Suppressor macrophage treated with lipopolysaccharide for 1 hour (primary cell): Measurements from ENCODE around the gene PCNA.
A peak's percentile ranks its signal among the peaks of the same experiment; 100 is the strongest.

ENCODE experiments used
- DNase-seq, 3 donors: peaks; one replicate each; pipeline ENCODE4 v3.0.0-alpha.2; 2020 to 2022

The PCNA gene

DNA sequence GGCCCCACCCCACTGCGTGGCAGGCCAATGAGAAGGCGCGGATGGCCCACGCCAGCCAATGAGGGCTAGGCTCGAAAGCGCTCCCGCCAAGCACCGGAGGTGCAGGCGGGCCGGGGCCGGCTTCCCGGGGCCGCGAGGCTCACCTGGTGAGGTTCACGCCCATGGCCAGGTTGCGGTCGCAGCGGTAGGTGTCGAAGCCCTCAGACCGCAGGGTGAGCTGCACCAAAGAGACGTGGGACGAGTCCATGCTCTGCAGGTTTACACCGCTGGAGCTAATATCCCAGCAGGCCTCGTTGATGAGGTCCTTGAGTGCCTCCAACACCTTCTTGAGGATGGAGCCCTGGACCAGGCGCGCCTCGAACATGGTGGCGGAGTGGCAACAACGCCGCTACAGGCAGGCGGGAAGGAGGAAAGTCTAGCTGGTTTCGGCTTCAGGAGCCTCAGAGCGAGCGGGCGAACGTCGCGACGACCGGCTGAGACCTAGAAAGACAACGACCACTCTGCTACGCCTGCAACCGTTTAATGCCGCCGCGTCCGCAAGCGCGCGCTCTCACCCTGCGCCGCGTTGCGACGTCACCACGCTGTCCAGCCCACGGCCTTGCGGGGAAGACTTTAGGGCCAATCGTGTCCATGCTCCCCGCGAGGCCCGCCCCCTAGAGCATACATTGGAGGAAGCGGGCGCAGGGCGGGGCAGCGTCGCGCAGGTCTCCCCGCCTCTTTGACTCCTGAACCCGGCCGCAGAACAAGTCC lies at the start of gene PCNA:
Gene PCNA (minus strand): TSS at position 524 of the 750 bp plus-strand sequence. CDS start 160 bp downstream, at position 364.
- DNase-seq: peak; percentile 97 to 98 (median 98)

DNA sequence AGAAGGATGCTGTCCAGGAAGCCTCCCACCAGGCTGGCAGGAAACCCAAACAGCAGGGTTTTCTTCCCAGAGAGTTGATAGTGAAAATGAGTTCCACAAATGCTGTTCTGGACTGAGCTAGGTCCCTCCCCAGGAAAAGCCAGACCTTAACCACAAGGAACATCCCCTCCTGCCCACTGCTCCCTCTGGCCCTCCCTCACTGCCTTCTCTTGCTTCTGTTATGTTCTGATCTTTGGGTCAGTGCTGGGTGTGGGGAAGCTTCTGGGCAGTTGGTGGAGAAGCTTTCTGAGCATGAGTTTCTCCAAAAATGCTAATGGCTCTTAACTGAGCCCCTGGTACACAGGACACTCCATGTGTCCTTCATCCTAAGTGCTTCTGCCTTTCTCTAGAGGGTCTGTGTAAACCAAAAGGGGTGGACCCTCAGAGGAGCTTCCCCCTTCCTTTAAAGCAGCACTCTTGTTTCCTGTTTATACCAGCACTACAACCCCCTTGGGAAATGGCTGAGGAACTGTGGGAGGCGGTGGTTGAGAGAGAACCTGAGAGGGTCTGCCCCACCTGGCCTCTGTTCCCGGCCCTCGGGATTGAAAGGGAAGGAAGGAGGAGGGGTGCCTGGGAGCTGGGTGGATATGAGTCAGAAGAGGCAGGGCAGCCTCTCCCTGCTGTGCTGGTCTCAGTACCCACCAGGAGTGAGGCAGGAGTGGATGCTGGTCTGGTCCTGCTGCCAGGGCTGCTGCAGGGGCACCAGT lies 49.1 kb upstream of the PCNA start:
- DNase-seq: peak; percentile 47 to 63 (median 62)

DNA sequence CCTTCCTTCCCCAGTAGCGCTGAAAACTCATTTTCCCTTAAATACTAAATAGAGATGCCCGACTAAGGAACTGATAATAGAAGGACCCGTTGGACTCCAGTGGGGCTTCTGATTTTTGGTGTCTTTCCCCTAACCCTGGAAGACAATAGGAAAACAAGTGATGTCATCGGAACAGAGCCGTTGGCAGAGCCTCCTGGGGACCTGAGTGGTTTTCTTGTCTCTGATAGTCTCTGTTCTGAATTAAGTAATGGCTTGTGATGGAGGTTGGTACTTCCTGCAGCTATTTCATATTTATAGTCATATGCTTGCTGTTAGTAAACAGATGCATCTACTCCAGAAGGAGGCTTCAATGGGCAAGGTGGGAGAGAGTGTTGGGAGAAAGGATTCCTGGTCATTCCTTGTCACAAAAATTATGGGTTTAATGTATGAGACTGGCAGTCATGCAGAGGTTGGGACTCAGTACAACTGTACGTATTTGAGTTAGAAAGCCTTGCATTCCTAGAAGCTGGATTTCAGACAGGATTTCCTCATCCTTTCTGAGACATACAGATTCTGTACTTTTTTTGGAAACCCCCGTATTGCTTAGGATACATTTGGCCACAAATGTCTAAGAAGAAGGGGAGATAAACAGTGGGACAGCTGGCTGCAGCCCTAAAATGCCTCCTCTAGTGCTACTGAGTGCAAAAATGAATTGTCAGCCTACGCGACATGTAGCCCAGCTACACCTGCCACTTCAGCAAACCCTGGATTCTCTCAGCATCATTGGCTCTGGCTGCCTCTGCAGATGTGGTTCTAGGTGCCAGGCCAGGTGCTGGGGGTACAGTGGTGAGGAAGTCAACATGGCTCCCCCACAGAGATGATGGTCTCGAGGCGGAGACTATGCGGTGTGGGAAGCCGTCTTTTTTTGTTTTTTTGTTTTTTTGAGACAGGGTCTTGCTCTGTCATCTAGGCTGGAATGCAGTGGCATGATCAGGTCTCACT lies 45.2 kb upstream of the PCNA start:
- peak; percentile 53 to 71 (median 62) for DNase-seq

DNA sequence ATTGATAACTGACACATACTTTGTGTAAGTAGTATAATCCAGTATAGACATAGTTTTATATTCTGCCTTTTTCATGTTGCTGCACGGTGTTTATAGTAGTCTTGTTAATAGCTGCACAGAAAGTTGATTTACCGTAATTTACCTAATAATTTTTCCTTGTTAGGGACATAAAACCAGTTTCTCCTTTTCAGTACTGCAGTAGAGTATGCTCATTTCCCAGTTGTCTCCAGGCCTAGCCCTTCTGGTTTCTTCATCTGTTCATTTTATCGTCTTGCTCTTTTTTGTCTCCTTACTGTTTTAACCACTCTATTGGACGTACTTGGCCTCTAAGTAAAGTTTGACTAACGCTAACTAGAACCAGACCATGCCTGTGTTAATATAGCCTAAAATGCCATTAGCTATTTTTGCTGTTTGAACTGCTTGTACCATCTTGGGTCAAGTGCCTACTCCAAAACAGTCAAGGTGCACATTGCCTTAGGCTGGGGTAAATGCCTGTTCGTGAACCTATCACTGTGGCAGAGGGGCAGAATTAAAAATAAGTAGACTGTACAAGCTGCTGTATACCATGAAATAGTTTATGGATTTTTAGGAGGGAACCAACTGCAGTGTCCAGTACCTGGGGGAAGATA lies 41.9 kb upstream of the PCNA start:
- DNase-seq: no peak

DNA sequence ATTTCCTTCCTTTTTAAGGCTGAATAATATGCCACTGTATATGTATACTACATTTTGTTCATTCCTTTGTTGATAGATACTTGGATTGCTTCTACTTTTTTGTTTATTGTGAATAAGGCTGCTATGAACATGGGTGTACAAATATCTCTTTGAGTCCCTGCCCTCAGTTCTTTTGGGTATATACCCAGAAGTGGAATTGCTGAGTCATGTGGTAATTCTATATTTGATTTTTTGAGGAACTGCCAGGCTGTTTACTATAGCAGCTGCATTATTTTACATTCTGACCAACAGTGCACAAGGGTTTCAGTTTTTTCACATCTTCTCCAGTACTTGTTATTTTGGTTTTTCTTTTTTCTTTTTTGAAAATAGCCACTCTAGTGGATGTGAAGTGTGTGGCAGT lies 41.1 kb upstream of the PCNA start:
- peak in 2 of 3 donors; percentile 46 to 65 for DNase-seq

DNA sequence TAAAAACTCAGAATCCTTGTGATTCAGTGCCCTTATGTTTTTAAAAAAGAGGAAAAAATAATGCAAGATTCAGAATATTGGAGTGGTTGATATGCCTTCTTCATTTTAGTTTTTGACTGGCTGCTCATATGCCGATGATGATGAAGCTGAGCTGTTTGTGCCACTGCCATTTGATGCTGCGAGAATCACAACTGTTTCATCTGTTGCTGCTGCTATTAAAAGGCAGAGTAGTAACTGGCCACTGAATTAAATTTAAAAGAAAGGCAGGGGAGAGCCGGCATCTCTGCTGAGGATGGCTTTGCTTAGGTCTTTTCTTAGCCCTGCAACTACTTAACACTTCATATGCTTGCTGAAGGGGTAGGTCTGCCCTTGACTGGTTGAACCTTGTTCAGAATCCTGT lies 40.2 kb upstream of the PCNA start:
- no peak for DNase-seq

DNA sequence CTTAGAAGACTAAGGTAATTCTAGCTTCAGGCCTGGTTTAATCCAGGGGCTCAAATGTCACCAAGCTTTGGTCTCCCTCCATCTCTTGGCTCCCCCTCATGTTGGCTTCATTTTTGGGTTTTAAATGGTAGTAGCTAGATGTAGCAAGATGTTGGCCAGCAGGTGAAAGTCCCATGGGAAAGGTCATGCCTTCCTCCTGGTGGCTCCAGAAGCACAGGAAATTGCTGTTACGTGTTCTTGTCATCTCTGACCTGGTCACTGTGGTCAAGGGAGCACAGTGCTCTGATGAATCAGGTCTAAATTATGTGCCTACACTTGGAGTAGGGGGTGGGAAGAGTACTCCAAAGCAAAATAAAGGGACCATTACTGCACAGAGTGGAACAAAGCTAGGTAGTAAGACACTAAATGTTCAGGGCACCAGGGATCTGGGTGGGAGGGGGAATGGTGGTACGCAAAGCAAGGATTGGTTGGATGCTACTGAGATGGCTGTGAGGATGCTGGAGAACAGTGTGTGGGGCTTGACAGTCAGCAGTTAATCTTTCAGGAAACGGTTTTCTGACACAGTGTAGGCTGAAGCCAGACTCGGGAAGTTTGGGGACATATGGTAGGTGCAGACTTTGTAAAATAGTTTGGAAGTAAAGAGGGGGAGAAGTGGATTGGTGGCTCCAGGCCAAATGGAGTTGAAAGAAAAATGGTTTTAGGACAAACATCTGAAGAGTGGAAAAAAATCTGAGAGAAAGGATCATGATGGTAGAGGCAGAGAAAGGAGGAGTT lies 37.1 kb upstream of the PCNA start:
- DNase-seq: no peak

DNA sequence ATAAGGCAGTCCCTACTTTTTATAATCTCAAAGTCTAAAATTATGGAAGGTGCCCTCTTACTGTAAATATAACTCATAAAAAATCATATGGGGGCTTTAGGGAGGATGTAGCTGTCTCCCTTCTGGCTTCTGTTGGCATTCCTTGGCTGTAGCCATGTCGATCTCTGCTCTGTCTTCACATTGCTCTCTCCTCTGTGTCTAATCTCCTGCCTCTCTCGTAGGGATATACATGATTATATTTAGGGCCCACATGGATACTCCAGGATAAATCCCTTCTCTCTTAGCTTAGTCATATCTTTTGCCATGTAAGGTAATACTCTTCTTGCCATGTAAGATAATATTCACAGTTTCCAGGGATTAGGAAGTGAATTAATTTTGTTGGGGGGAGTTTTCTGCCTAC lies 35.6 kb upstream of the PCNA start:
- no peak for DNase-seq

DNA sequence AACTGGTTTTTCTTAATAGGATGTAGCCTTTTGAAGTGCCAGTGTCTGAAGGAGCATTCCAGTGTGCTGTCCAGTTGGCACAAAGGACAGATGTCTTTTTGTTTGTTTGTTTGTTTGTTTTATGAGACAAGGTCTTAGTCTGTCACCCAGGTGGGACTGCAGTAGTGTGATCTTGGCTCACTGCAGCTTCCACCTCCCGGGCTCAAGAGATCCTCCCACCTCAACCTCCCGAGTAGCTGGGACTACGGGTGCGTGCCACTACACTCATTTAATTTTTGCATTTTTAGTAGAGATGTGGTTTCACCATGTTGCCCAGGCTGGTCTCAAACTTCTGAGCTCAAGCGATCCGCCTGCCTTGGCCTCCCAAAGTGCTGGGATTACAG lies 34.8 kb upstream of the PCNA start:
- no peak for DNase-seq

DNA sequence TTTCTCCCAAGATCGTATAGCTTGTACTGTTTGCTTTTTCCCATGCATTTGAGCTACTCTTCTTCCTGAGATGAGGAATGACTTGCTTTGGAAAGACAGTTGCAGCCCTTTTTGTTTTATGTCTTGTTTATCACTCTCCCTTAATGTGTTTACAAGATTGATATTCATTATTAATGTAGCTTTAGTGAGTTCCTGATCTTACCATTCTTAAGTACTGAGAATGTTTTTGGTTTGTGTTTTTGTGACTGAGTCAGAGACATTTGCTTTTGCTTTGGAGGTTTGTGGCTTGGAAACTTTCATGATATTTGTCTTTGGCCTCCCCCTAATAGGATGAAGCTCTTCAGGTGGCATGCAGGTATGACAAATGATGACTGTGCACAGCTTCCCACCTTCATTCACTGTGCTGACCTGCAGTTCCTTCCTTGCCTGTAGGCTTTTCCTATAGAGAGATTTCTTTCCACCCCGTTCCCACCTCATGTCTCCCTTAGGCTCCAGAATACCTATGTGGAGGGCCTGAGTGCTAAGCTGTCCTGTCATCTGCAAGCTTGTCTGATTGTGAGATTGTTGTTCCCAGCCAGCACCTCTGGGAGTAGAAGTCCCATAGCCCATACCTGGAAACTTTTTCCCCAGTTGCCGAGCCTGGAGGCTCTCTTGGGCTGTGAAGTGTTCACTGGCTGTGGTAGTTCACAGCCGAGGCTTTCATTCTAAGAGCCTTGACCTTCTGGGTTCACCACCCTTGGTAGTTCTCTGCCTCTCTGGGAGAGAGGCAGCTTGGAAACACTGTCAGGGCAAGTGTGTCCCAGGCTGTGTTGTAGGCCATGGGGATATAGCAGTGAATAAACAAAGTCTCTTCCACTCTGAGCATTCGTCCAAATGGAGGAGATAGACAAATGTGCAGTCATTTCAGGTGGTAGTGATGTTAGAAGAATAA lies 34.1 kb upstream of the PCNA start:
- no peak for DNase-seq

DNA sequence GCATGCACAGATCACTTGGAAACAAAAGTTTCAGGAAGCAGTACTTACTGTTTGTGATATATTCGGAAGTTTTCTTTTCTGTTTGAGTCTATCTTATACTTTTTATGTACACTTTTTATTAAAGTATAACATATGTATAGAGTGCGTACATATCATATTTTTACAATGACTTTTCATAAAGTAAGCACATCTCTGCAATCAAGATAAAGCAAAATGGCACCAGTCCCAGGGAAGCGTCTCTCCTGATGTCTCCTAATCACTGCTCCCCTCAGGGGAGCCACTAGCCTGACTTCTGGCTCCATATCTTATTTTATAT lies 33.4 kb upstream of the PCNA start:
- DNase-seq: no peak

DNA sequence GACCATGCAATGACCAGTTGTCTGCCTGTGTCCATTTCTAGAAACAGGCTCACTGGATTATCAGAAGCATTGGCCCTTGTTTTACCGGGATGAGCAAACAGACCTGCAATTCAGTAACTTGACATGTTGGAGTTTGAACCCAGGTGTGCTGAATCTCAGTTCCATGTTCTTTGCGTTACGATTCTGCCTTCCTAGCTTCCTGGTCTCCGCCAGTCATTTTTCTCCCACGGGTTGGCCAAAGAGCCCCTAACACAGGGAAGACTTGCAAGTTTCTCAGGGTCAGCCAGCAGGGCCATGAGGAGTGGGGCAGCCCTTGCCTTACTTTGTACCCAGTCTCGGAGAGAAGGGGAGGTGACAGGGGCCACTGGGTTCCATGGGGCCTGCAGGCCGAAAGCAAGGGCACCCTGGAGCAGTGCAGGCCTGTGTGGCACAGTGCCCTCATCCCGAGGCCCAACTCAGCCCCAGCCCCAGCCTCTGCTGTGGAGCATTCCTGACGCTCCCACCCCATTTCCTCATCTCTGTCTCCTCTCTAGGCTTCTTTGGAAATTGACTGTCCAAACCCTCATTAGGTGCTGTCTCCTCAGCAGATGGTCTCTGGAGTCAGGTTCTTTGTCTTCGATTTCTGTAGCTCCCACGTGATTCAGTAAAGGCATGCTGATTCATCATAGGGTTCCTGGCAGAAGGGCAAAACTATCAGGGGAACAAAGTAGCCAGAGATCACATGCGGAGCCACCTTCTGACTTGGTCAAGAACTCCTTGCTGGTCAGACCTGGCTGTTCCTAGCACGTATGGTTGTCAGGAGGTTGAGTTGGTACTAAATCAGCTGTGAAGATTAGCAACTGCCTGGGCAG lies 30.7 kb upstream of the PCNA start:
- DNase-seq: peak in 2 of 3 donors; percentile 20 to 41

DNA sequence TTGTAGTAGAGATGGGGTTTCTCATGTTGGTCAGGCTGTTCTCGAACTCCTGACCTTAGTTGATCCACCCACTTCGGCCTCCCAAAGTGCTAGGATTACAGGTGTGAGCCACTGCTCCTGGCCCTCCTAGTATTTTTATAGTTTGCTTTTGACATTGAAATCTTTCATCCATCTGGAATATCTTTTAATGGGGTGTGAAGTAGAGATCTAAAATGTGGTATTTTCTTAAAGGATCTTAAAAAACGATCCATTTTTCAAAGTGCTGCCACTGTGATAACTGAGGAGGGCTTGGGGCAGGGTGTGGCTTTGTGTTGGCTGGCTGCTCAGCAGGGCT lies 30.1 kb upstream of the PCNA start:
- DNase-seq: no peak

DNA sequence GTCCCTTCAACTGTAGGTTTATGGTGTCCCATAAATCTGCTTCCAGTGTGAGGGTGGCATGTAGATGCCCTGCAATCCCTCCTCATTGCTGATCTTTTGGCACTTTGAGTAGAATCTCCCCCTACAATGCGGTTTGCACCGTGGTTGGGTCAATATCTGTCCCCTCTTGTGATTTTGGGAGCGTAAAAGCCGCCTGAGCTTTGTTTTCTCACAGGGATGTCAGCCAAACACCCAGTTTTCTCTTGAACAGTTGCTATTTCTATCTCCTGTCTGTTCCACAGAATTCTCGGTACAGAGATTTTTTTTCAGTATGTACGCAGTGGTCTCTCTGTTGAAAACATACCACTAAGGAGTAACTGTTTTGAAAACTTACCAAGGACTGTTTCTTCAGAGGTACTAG lies 28.8 kb upstream of the PCNA start:
- DNase-seq: no peak

DNA sequence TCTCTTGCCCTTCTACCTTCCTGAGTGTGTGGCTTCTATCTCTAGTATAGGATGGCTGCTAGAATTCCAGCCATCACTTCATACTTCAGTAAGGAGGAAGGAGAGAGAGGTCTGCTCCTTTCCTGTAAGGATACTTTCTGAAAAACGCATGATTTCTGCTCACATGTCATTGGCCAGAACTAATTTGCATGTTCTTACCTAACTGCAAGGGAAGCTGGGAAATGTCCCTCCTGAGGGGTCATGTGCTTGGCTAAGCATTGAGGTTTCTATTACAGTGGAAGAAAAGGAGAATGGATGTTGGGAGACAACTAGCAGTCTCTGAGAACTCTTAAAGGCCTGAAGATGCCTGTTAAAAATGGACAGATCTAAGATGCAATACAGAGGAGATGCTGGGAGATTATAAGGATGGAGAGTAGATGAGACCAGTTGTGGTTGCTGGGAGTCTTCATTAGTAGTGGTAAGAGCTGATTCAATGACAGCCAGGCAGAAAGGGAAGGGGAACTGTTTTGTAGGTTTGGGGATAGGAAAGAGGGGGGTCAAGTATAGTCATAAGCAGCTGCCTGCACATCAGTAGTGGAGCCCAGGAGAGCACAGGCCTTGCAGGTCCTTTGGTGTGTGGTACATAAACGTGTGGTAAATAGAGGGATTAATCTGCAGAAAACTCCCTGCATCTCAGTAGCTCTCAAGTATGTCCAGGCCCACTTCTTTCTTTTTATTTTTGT lies 27.3 kb upstream of the PCNA start:
- DNase-seq: peak; percentile 58 to 71 (median 70)

DNA sequence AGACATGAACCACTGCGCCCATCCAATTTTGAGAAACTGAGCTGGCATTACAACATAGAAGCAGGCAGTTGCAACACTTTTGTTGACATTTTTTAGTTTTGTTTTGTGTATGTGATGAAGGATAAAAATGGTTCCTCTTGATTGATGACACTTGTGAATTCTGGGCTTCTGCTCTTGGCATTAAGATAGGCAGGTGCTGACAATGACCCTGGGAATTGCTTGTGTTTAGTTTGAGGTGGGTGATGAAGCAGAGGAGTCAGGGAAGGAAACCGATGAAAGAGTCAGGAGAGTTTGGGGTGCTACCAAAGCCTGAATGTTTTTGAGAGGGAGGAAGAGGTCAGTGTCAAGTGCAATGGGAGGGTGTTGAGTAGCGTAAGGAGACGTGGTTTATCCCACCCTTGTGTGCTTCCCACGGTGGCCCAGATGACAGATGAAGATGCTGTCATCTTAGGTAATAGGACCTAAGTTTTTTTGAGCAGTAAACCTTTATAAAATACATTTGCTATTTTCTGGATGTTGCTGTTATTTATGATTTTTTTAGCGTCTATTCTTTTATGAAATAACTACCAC lies 26.4 kb upstream of the PCNA start:
- peak; percentile 19 to 57 (median 39) for DNase-seq

DNA sequence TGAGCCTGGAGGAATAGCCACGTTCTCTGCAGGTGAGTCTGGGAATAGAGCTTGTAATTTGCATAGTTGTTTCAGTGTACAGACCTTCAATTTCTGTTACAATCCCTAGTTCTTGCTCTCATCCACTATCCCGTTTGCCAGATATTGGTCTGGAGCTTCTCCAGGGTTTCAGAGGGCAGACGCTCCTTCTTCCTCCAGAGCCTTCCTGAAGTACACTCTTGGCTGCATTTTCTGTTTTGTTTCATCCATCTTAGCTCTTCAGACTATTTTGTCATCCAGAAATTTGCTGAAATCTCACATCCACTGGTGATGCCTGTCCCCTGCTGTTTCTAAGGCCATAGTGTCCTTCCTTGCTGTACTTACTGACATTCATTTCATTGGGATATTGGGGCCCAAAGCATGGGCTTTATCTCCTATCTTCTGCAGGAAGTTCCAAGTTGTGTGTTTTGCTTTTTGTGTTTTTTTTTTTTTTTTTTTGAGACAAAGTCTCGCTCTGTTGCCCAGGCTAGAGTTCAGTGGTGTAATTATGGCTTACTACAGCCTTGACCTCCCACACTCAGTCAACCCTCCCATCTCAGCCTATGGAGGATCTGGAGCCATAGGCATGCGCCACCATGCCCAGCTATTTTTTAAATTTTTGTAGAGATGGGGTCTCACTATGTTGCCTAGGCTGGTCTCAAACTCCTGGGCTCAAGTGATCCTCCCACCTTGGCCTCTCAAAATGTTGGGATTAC lies 25.8 kb upstream of the PCNA start:
- peak in 1 of 3 donors; percentile 27 for DNase-seq

DNA sequence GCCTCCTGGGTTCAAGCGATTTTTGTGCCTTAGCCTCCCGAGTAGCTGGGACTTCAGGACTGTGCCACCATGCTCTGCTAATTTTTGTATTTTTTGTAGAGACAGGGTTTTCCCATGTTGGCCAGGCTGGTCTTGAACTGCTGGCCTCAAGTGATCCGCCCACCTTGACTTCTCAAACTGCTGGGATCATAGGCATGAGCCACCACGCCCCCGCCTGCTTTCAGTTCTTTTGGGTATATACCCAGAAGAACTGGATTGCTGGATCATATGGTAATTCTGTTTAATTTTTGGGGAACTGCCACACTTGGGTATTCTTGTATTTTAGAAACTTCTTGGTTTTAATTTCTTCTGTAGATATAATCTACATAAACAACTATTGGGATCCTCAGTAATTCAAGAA lies 24.1 kb upstream of the PCNA start:
- peak; percentile 73 to 83 (median 82) for DNase-seq
